Stimulated activated CD4-positive, alpha-beta T cell treated with anti-CD3 and anti-CD28 coated beads, Interleukin-15, amount 100 ng/mL, for 24 hours (primary cell): ENCODE data around the gene NCSTN.

Experiments
- DNase-seq: peaks from one replicate; pipeline ENCODE4 v3.0.0-alpha.2; 2020

NCSTN gene

DNA sequence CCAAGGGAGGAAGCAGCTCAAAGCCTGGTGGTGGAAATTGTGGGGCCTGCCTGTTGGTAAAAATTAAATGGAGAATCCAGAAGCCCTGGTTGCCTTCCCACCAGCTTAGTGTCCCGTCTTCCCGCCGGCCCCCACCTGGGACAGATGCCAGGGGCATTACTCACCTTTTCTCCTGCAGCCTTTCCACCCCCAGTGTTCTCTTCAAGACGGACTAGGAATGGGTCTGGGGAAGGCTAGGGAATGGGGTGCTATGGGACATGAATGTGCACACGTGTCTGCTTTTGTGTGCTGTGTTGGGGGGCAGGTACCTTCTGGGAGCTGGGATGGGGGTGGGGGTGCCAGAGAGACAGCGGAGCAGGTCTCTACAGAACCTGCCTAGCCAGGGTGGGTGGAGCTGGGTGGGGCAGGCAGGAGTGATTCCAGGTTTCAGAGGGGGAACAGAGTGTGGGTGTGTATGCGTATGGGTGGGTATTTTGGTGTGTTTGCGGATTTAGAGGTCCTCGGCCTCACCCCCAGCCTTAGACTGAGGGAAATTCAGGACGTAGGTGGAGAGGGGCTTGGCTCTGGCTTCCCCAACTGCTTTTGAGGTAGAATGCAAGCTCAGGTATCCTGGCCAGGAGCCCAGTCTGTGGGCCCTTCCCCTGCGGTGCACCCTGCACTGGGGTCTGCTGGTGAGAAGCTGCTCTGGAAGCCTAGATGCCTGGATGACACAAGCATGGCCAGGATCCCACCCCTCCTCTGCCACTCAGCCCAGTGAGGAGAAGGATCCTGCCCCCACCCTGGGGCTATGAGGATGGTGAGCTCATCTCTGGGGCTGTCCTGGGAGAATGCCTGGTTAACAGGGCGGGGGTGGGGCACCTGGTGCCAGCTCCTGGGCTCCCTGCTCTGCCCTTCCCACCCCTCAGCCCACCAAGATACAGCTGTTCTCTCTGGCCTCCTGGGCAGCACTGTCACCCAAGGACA lies 64.9 kb downstream of the NCSTN start:
- DNase-seq = no peak
